Activated naive CD4-positive, alpha-beta T cell treated with anti-CD3 and anti-CD28 coated beads, Interleukin-2, amount 50 U/mL, for 24 hours (primary cell): Measurements from ENCODE around the gene ABAT.

Source experiments
- H3K27ac Mint-ChIP-seq: one replicate; pipeline ENCODE4 v1.8.0; 2021; ENCODE audit warnings: mild to moderate bottlenecking, mixed read lengths
- H3K27me3 Mint-ChIP-seq: one replicate; pipeline ENCODE4 v1.8.0; 2021; ENCODE audit warnings: mixed read lengths
- H3K36me3 Mint-ChIP-seq: one replicate; pipeline ENCODE4 v1.8.0; 2021; ENCODE audit warnings: mixed read lengths
- H3K4me1 Mint-ChIP-seq: one replicate; pipeline ENCODE4 v1.8.0; 2021; ENCODE audit warnings: mixed read lengths
- H3K4me3 Mint-ChIP-seq: one replicate; pipeline ENCODE4 v1.8.0; 2021; ENCODE audit warnings: mild to moderate bottlenecking, mixed read lengths
- H3K9me3 Mint-ChIP-seq: one replicate; pipeline ENCODE4 v1.8.0; 2021; ENCODE audit warnings: mixed read lengths

ABAT gene

DNA sequence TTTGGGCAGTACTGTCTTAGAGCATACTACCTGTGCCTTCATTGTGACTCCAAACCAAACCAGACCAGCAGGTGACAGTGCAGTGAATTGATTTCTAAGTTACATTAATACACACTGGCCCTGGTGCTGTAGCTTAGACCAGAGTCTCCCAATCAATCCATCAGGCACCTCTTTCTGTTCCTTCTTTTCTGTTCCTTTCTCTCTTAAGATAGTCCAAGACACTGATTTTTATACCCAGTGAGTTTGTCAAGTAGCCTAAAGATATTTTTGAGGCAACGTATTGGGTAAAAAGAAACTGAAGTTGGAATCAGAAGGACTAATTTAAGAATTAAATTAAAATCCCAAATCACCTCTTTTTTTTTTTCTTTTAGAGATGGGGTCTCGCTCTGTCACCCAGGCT is 43.1 kb downstream of the ABAT start:
- H3K4me1 Mint-ChIP-seq, result no peaks in the 10 kb centered on the region
- H3K27me3 Mint-ChIP-seq, result no peaks in the 10 kb centered on the region
- H3K36me3 Mint-ChIP-seq, result peaks cover 11% of the 10 kb centered on the region
- no peaks in the 10 kb centered on the region for H3K9me3 Mint-ChIP-seq
- no peak overlapping the region for H3K4me3 Mint-ChIP-seq
- H3K27ac Mint-ChIP-seq, result no peak overlapping the region

GRCh38 chr16:8717892-8718415 is 43.5 kb downstream of the ABAT start:
- H3K27ac Mint-ChIP-seq, result no peak overlapping the region
- H3K4me1 Mint-ChIP-seq, result no peaks in the 10 kb centered on the region
- no peaks in the 10 kb centered on the region for H3K27me3 Mint-ChIP-seq
- H3K4me3 Mint-ChIP-seq, result no peak overlapping the region
- peaks cover 11% of the 10 kb centered on the region for H3K36me3 Mint-ChIP-seq
- no peaks in the 10 kb centered on the region for H3K9me3 Mint-ChIP-seq

- Mint-ChIP-seq H3K9me3 (no peaks in the 10 kb centered on the region), H3K27me3 (no peaks in the 10 kb centered on the region), H3K4me1 (no peaks in the 10 kb centered on the region), H3K4me3 (no peak overlapping the region), H3K36me3 (peaks cover 8% of the 10 kb centered on the region), H3K27ac (no peak overlapping the region)
These were observed 44.6 kb downstream of the ABAT start for GRCh38 chr16:8718851-8719680.

- H3K4me3 Mint-ChIP-seq, result no peak overlapping the region
- peaks cover 4% of the 10 kb centered on the region for H3K36me3 Mint-ChIP-seq
- no peaks in the 10 kb centered on the region for H3K4me1 Mint-ChIP-seq
- H3K27ac Mint-ChIP-seq, result no peak overlapping the region
- H3K9me3 Mint-ChIP-seq, result no peaks in the 10 kb centered on the region
- H3K27me3 Mint-ChIP-seq, result no peaks in the 10 kb centered on the region
These were observed 45.9 kb downstream of the ABAT start for GRCh38 chr16:8720080-8720966.

GRCh38 chr16:8720967-8721308 is 46.5 kb downstream of the ABAT start:
- H3K27ac Mint-ChIP-seq, result no peak overlapping the region
- H3K9me3 Mint-ChIP-seq, result no peaks in the 10 kb centered on the region
- H3K4me3 Mint-ChIP-seq, result no peak overlapping the region
- H3K36me3 Mint-ChIP-seq, result peaks cover 4% of the 10 kb centered on the region
- no peaks in the 10 kb centered on the region for H3K4me1 Mint-ChIP-seq
- H3K27me3 Mint-ChIP-seq, result no peaks in the 10 kb centered on the region

DNA sequence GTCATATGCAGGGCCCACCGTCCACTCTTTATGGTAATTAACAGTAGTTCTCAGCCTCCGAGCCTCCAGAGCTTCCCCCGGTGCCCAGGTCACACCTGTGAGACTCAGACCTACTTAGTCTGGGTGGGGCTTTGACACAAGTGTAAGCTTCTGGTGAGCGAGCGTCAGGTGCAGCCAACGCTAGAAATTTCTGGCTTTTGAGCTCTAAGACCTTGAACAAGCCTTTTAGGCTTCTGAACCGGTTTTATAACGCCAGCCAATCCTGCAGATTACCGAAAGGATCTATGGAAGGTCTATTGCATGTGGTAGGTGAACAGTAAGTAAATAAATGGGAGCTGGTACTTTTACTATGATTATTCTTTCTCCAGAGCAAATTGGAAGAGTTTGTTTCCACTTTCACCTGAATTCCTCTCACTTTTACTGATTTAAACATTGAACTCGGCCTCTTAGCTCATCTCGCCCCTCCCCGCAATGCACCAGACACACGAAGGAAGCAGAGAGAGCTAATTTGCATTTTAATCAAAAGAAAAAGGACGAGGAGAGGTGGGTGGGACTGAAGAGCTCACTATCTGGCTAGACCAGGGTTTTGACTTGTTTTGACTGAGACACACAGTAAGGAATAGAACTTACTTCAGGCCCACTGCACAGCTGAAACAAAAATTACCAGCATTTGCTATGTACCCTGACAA is 47.1 kb downstream of the ABAT start:
- H3K27ac Mint-ChIP-seq, result no peak overlapping the region
- H3K4me3 Mint-ChIP-seq, result no peak overlapping the region

GRCh38 chr16:8722025-8722348 is 47.6 kb downstream of the ABAT start:
- no peaks in the 10 kb centered on the region for H3K9me3 Mint-ChIP-seq
- H3K4me1 Mint-ChIP-seq, result no peaks in the 10 kb centered on the region
- no peak overlapping the region for H3K27ac Mint-ChIP-seq
- peaks cover 2% of the 10 kb centered on the region for H3K36me3 Mint-ChIP-seq
- H3K27me3 Mint-ChIP-seq, result no peaks in the 10 kb centered on the region
- H3K4me3 Mint-ChIP-seq, result no peak overlapping the region

More for the DNA sequence above, 47.1 kb downstream of the ABAT start:
- Mint-ChIP-seq H3K4me1 (no peaks in the 10 kb centered on the region), H3K27me3 (no peaks in the 10 kb centered on the region), H3K9me3 (no peaks in the 10 kb centered on the region), H3K36me3 (peaks cover 2% of the 10 kb centered on the region)

- Mint-ChIP-seq H3K27me3 (no peaks in the 10 kb centered on the region), H3K9me3 (no peaks in the 10 kb centered on the region), H3K4me1 (no peaks in the 10 kb centered on the region), H3K36me3 (no peaks in the 10 kb centered on the region), H3K4me3 (no peak overlapping the region), H3K27ac (no peak overlapping the region)
These were observed 51.2 kb downstream of the ABAT start for GRCh38 chr16:8725513-8726178.

GRCh38 chr16:8727131-8727806 is 52.9 kb downstream of the ABAT start:
- H3K4me3 Mint-ChIP-seq, result no peak overlapping the region
- H3K27me3 Mint-ChIP-seq, result no peaks in the 10 kb centered on the region
- H3K36me3 Mint-ChIP-seq, result no peaks in the 10 kb centered on the region
- no peak overlapping the region for H3K27ac Mint-ChIP-seq
- no peaks in the 10 kb centered on the region for H3K9me3 Mint-ChIP-seq
- no peaks in the 10 kb centered on the region for H3K4me1 Mint-ChIP-seq

DNA sequence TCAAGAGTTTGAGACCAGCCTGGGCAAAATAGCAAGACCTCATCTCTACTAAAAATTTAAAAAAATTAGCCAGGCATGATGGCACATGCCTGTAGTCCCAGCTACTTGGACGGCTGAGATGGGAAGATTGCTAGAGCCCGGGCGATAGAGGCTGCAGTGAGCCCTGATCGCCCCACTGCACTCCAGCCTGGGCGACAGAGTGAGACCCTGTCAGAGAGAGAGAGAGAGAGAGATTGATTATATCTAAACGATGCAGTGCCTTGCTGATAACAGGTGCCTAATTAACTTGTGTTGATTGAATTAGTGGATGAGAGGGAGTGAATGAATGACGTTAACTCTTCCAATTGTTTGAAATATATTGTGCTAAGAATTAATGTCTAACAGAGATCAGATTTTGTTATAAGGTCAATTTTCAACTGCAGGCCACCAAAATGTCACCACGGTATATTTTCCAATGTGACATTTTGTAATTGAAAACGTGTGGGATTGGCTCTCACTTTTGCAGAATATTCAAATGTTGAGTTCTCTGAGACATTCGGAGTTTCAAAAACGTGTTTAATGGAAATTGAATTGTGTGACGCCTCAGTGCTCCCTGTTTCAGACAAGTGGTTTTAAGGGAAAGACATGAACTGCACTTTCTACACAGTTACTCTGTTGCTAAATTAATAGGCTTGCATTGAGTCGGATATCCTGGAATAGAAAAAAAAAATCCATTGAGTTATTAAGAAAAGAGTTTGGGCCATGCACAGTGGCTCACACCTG is 53.6 kb downstream of the ABAT start:
- Mint-ChIP-seq H3K36me3 (no peaks in the 10 kb centered on the region), H3K4me1 (no peaks in the 10 kb centered on the region), H3K27ac (no peak overlapping the region), H3K9me3 (no peaks in the 10 kb centered on the region), H3K4me3 (no peak overlapping the region), H3K27me3 (no peaks in the 10 kb centered on the region)

GRCh38 chr16:8729779-8730334 is 55.4 kb downstream of the ABAT start:
- no peaks in the 10 kb centered on the region for H3K9me3 Mint-ChIP-seq
- no peaks in the 10 kb centered on the region for H3K27me3 Mint-ChIP-seq
- H3K4me3 Mint-ChIP-seq, result no peak overlapping the region
- H3K27ac Mint-ChIP-seq, result no peak overlapping the region
- no peaks in the 10 kb centered on the region for H3K4me1 Mint-ChIP-seq
- H3K36me3 Mint-ChIP-seq, result no peaks in the 10 kb centered on the region

DNA sequence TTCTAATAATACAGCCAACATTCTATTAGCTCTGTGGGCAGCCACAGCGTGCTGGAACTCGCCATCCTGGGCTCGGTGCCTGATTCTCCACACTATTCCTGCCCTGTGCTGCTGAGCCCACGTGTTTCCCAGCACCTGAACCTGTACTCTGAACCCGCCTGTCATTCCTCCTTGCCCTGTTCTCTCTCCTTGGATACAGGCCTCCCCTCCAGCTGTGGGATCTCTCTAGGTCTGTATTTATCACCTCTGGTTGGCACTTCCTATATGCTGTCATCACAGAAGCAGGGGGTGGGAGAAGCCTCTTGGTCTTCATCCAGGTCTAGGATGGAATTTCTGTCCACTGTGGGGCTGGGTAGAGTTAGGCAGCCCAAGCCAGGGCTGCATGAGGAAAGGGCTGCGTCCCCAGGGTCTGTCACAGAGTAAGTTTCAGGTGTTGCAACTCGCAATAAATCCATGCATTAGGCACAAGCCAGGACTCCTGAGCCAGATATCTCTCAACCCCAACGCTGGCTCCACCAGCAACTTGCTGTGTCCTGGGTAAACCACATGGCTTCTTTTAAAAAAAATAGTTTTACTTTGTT is 56.0 kb downstream of the ABAT start:
- Mint-ChIP-seq H3K27me3 (no peaks in the 10 kb centered on the region), H3K9me3 (no peaks in the 10 kb centered on the region), H3K4me1 (no peaks in the 10 kb centered on the region), H3K36me3 (no peaks in the 10 kb centered on the region), H3K4me3 (no peak overlapping the region), H3K27ac (no peak overlapping the region)

GRCh38 chr16:8733849-8734540 is 59.6 kb downstream of the ABAT start:
- Mint-ChIP-seq H3K4me3 (no peak overlapping the region), H3K9me3 (no peaks in the 10 kb centered on the region), H3K27ac (no peak overlapping the region), H3K36me3 (peaks cover 6% of the 10 kb centered on the region), H3K27me3 (no peaks in the 10 kb centered on the region), H3K4me1 (no peaks in the 10 kb centered on the region)
